ENCODE data around the gene RAD54L. TPM values are rescaled to one million over a fixed set of nuclear protein-coding genes. Genes with fewer than 3 reads are reported as not detected.
A peak's percentile ranks its signal among the peaks of the same experiment; 100 is the strongest.
"Not testable (repeated sequence)": the region's sequence is repeated elsewhere in the genome, so short reads cannot be mapped to it uniquely, and the experiment has no call there.

The RAD54L gene
- total RNA-seq, 3 donors from 2014 or later, result 1.8 to 4.9 TPM; not detected in 1

DNA sequence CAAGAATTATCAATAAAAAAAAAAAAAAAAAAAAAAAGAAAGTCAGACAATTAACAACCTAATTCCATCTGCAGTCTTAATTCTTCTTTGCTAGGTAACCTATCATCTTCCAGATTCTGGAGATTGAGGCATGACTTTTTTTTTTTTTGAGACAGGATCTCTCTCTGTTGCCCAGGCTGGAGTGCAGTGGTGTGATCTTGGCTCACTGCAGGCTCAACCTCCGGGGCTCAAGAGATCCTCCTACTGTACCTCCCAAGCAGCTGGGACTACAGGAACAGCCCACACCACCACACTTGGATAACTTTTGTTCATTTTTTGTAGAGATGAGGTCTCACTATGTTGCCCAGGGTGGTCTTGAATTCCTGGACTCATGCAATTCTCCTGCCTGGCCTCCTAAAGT lies 4.6 kb upstream of the RAD54L start:
- no peaks in the 10 kb centered on the region for H3K36me3 ChIP-seq
- no peaks in the 10 kb centered on the region for H3K9me3 ChIP-seq
- no peak overlapping the region for H3K4me3 ChIP-seq
- H3K27me3 ChIP-seq, result no peaks in the 10 kb centered on the region
- peaks cover 0 to 1% of the 10 kb centered on the region in 2 donors for H3K4me1 ChIP-seq
- intact Hi-C loops (cut with DNase I; ENCODE audit: low total_unique reads), result no loop called here
- TF ChIP-seq POLR2AphosphoS5 (IDR thresholded peaks at IDR 0.05) (no peak), POLR2A (IDR thresholded peaks at IDR 0.05) (no peak)
- TF ChIP-seq, protein P1, sequence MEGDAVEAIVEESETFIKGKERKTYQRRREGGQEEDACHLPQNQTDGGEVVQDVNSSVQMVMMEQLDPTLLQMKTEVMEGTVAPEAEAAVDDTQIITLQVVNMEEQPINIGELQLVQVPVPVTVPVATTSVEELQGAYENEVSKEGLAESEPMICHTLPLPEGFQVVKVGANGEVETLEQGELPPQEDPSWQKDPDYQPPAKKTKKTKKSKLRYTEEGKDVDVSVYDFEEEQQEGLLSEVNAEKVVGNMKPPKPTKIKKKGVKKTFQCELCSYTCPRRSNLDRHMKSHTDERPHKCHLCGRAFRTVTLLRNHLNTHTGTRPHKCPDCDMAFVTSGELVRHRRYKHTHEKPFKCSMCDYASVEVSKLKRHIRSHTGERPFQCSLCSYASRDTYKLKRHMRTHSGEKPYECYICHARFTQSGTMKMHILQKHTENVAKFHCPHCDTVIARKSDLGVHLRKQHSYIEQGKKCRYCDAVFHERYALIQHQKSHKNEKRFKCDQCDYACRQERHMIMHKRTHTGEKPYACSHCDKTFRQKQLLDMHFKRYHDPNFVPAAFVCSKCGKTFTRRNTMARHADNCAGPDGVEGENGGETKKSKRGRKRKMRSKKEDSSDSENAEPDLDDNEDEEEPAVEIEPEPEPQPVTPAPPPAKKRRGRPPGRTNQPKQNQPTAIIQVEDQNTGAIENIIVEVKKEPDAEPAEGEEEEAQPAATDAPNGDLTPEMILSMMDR (IDR thresholded peaks at IDR 0.05), result no peak
- DNase-seq (ENCODE audit: low spot score in 2 of 2), result no peak
- no peak overlapping the region for H3K27ac ChIP-seq

DNA sequence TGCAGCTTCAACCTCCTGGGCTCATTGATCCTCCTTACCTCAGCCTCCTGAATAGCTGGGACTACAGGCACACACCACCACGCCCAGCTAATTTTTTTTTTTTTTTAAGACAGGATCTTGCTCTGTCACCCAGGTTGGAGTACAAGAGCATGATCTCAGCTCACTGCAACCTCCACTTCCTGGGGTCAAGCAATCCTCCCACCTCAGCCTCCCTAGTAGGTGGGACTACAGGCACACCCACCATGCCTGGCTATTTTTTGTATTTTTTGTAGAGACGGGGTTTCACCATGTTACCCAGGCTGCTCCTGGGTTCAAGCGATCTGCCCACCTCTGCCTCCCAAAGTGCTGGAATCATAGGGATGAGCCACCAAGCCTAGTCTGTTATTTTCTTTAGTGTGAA lies 3.7 kb upstream of the RAD54L start:
- H3K9me3 ChIP-seq; H3K36me3 ChIP-seq; H3K27ac ChIP-seq; H3K4me1 ChIP-seq; intact Hi-C loops (cut with DNase I; ENCODE audit: low total_unique reads); H3K4me3 ChIP-seq; H3K27me3 ChIP-seq; DNase-seq (ENCODE audit: low spot score in 2 of 2): not testable (repeated sequence)

DNA sequence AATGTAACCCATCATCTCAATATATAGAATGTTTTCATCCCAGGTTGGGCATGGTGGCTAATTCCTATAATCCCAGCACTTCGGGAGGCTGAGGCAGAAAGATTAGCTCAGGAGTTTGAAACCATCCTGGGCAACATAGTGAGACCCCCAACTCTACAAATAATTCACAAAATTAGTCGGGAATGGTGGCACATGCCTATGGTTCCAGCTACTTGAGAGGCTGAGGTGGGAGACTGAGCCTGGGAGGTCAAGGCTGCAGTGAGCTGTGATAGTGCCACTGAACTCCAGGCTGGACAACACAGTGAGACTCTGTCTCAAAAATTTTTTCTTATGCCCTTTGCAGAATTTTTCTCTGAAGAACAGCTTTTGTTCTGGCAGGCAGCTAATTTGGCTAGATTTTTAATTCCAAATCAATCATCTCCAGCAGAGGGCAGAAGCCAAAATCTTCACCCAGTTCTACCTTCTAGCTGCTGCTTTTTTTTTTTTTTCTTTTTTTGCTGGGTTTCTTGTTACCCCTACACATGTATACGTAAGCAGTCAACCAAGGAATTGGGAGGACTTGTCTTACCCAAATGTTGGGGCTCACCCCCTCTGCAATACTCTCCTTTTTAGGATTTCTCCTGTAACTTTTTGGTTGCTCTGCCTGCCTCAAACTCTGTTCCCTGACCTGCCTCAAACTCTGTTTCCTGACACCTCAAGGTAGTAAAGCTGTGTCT lies 2.7 kb upstream of the RAD54L start:
- Histone ChIP-seq H3K4me1 (peaks cover 0 to 5% of the 10 kb centered on the region in 2 donors), H3K27me3 (no peaks in the 10 kb centered on the region), H3K27ac (no peak overlapping the region), H3K4me3 (no peak overlapping the region), H3K9me3 (no peaks in the 10 kb centered on the region), H3K36me3 (no peaks in the 10 kb centered on the region)
- intact Hi-C loops (cut with DNase I; ENCODE audit: low total_unique reads), result no loop called here
- TF ChIP-seq POLR2A (IDR thresholded peaks at IDR 0.05) (no peak), POLR2AphosphoS5 (IDR thresholded peaks at IDR 0.05) (no peak)
- TF ChIP-seq, protein P1 (IDR thresholded peaks at IDR 0.05), result no peak
- DNase-seq (ENCODE audit: low spot score in 2 of 2), result no peak

DNA sequence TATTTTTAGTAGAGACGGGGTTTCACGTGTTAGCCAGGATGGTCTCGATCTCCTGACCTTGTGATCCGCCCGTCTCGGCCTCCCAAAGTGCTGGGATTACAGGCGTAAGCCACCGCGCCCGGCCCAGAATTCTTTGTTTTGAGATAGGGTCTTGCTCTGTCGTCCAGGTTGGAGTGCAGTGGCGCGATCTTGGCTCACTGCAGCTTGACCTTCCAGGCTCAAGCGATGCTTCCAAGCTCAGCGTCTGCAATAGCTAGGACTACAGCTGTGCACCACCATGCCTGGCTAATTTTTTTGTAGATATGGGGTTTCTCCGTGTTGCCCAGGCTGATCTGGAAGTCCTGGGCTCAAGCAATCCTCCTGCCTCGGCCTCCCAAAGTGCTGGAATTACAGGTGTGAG lies 1.4 kb upstream of the RAD54L start:
- H3K36me3 ChIP-seq; H3K27me3 ChIP-seq; intact Hi-C loops (cut with DNase I; ENCODE audit: low total_unique reads); H3K9me3 ChIP-seq; H3K27ac ChIP-seq; H3K4me3 ChIP-seq; H3K4me1 ChIP-seq; DNase-seq (ENCODE audit: low spot score in 2 of 2): not testable (repeated sequence)

DNA sequence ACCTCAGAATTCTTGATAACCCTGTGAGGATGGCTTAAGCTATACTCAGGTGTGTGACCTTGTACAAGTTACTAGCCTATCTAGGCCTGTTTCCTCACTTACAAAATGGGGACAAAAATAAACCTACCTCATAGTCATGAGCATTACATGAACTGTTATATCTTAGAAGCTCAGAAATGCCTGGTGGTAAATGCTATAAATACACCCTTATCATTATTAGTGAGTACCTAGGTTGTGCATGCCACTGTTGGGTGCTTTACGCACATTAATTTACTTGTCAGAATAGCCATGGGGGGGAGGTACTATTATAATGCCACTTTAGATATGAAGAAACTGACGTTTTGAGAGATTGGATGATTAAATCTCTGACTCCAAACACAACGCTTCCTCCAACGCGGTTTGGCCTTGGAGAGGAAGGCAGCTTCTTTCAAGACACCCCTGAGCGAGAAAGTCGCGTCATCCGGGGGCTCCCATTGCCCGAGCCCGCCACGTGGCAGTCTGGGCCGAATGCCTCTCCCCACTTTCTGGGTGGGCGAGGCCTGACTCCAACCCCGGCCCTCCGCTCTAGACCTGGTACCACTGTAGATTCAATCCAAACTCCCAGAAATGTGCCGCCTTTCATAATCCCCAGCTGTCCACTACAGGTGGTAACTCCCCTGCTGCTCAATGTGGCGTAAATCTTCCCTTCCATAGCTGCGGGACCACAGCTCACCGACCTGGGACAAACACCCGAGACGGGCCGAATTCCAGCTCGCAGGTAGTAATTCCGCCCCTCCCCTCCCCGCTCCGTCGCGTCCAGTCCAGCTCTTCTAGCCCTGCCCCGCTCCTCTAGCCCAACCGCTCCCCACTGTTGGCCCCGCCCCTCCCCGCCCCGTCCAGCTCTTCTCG lies 771 bp upstream of the RAD54L start:
- Histone ChIP-seq H3K36me3 (no peaks in the 10 kb centered on the region), H3K4me1 (peaks cover 0 to 5% of the 10 kb centered on the region in 2 donors), H3K27ac (peak overlapping the region; percentile 81 to 84), H3K4me3 (peak overlapping the region; percentile 44 to 75 (median 58)), H3K27me3 (no peaks in the 10 kb centered on the region), H3K9me3 (no peaks in the 10 kb centered on the region)
- TF ChIP-seq POLR2AphosphoS5 (IDR thresholded peaks at IDR 0.05) (no peak), POLR2A (IDR thresholded peaks at IDR 0.05) (no peak)
- TF ChIP-seq, protein P1 (IDR thresholded peaks at IDR 0.05), result no peak
- intact Hi-C loops (cut with DNase I; ENCODE audit: low total_unique reads), result no loop called here
- peak in 1 of 2 donors; percentile 56 for DNase-seq (ENCODE audit: low spot score in 2 of 2)

All from breast epithelium (tissue), 4 donors.